ENCODE measurements around the gene TKTL2.
"Not testable (repeated sequence)": the region's sequence is repeated elsewhere in the genome, so short reads cannot be mapped to it uniquely, and the experiment has no call there.

TKTL2 gene

GRCh38 chr4:163473576-163473975 lies at the start of gene TKTL2:
TKTL2 (minus strand) TSS chr4:163473754; CDS start chr4:163473734, 20 bp downstream.
- DNase-seq: no peak

DNA sequence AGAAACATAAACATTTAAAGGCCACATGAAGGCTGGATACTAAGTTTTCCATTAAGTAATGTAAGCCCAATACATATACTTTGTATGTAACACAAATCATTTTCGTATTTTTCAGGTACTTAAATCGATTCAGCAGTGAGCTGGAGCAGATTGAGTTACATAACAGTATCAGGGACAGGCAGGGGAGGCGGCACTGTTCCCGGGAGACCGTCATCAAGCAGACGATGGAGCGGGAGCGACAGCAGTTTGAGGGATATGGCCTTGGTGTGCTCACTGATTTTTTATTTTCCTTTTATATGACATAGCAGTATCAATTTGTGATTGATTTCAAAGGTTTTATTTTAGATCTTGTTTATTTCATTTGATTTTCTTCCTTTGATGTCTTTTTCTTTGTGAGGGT lies 41.6 kb upstream of the TKTL2 start:
- no peak for DNase-seq

DNA sequence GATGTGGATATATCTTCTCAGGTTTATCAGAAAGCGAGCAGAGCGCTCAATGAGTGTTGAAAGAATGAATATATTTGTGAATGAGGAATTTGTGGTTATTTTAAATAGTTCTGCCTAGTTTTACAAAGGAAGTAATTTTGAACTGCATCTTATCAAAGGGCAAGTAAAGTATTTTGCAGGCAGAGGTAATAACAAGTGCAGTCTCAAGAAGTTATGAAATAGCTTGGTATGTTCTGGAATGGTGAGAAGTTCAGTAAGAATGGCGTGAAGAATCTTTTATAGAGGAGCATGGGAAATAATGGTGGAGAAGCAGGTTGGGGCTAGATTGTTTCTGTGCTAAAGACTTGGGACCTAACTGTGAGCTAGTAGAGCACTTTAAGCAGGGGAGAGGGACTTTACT lies 31.8 kb upstream of the TKTL2 start:
- DNase-seq: no peak

DNA sequence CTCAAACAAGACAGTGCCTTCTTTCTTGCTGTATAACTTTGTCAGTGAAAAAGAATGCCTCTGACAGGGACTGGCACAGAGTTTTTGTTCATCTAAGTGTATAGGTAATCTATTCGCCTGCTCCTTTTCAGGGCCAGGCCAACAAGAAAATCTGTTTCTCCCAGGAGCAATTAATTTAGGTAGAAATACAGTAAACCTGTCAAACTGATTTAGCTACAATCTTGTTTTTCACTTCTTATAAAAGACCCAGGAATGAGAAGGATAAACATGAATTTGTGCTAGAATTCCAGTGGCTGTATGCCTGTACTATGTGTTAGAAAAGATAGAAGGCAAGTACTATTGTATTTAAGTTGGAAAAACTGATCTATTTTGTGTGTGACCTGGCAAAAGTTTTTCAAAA lies 27.0 kb upstream of the TKTL2 start:
- no peak for DNase-seq

GRCh38 chr4:163495900-163496299 lies 22.3 kb upstream of the TKTL2 start:
- no peak for DNase-seq

DNA sequence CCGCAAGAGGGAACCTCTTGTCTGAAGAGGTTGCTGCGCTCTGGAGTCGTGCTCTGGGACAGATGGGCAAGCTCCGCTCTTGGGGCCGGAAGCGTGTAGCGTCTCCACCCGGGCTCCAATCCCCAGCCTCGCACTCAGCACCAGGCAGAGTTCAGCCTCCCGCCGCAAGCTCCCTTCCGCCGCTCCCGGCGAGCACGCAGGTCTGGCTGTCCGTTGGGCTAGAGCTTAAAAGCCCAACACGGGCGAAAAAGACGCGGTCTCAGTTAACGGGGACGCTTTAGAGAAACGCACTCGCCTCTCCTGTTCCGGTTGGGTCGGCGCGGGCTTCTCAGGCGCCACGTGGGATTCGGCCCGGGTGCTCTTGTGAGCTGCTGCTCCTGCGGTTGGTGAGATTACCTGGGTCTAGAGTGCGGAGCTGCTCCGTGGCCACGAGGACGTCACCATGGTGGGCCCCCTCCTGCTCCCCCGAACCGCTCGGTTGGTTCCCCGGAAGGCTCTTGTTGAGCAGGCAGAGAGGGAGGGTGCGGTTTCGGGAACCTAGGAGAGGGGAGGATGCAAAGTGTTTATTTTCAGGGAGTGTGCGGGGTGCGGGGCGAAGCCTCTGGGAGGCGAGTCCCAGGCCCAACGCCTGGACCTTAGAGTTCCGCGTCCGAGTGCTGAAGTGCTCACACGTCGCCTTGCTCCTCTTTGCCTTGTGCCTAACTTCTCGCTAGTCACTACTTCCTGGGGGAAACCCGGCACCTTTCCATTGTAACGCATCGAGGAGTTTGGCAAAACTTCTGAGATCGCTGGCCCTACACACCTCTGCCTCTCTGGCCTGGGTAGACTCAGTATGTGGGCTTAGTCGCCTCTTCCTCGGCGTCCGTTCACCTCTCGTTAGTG lies 21.0 kb upstream of the TKTL2 start, which contains the start of gene TMA16:
TMA16 (plus strand) TSS at position 331 of the 882 bp plus-strand sequence; CDS start at position 443, 112 bp downstream.
- DNase-seq: peak; percentile 52 to 68 (median 60)

DNA sequence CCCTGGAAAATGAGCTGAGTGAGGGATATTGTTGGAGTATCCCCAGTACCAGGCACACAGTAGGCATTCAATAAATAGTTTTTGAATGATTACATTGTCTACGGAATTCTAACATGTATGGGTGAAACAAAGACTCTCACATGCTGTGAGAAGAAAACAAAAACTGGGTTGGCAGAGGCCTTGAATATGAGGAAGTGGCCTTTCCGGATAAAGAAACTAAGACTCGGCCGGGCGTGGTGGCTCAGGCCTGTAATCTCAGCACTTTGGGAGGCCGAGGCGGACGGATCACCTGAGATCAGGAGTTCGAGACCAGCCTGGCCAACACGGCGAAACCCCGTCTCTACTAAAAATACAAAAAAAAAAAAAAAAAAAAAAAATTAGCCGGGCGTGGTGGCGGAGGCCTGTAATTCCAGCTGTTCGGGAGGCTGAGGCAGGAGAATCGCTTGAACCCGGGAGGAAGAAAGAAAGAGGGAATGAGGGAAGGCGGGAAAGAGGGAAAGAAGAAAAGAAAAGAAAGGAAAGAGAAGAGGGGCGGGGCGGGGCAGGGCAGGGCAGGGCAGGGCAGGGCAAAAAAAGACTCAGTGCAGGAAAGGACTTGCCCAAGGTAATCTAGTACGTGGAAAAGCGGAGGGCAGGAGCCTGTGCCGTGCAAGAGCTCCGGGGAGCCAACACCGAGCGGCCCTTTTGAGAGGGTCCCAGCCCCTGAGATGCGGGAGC lies 20.2 kb upstream of the TKTL2 start:
- no peak for DNase-seq

DNA sequence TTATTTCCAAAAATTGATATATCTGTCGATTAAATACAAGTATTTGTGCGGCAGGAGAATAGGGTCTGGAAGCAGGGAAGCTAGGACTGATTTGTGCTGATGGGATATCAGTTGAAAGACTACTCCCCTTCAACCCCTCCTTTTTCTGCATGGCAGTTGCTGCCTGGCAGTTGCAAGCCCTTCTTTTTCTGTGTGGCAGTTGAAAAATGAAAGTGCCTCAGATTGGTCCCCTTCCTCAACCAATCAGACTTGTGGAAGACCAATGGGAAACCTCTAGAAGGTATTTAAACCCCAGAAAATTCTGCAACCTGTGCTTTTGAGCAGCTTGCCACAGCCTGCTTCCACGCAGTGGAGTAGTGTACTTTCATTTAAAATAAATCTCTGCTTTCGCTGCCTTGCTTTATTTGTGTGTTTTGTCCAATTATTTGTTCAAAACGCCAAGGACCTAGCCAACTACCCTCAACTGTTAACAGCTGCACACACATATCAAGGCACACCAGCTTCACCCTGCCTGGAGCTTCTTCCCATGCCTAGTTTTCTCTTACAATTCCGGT lies 19.5 kb upstream of the TKTL2 start:
- no peak for DNase-seq

DNA sequence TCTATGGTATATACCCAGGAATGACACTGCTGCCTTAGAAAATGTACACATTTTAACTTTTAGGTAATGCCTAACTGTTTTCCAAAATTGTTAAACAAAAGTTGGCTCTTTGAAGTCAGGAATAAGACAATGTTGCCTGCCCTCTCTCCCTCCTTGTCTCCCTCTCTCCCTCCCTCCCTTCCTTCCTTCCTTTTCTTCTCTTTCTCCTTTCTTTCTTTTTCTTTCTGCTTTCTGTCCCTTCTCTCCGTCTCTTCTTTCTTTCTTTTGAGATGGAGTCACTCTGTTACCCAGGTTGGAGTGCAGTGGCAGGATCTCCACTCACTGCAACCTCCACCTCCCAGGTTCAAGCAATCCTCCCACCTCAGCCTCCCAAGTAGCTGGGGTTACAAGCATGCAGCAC lies 16.4 kb upstream of the TKTL2 start:
- no peak for DNase-seq

DNA sequence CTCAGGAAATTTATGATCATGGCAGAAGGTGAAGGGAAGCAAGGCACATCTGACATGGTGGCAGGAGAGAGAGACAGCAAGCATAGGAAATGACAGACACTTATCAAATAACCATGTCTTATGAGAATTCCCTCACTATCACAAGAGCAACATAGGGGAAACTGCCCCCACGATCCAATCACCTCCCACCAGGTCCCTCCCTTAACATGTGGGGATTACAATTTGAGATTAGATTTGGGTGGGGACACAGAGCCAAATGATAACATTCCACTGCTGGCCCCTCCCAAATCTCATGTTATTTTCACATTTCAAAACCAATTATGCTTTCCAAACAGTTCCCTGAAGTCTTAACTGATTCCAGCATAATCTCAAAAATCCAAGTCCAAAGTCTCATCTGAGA lies 12.8 kb upstream of the TKTL2 start:
- no peak for DNase-seq

DNA sequence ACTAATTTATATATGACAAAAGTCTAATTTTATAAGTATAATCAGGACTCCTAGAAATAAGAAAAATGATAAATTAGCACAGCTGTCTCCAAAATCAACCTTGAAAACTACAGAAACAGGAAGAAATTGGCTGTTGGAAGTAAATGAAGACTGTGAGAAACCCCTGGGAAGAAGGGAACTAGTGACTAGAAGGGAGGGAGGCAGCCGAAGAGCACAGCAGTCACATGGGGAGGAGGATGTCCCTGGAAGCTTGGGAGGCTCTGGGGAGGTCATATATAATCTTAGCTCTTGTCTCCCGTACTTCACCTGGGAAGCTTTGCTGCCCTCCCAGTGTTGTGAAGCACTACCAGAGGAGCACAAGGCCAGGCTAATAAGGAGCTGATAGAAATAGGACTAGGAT lies 12.0 kb upstream of the TKTL2 start:
- no peak for DNase-seq

- peak; percentile 9 to 36 (median 17) for DNase-seq
These were observed 11.4 kb upstream of the TKTL2 start for GRCh38 chr4:163484906-163485305.

DNA sequence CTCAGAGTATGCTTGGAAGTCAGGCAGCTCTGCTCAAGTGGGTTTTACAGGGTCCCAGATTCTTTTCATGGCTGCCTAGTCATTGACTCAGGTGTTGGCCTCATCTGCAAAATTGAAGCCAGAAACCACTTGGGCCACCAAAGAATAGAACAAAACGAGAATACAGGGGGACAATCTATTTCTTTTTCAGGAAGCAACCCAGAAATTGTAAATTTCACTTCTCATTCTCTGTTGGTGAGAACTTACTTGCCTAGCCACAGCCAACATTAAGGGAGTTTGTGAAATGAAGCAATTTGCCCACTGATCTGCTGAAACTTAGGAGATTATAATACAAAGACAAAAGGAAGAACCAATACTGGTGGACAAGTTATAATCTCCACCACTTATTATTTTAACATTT lies 8.6 kb upstream of the TKTL2 start:
- DNase-seq: no peak

DNA sequence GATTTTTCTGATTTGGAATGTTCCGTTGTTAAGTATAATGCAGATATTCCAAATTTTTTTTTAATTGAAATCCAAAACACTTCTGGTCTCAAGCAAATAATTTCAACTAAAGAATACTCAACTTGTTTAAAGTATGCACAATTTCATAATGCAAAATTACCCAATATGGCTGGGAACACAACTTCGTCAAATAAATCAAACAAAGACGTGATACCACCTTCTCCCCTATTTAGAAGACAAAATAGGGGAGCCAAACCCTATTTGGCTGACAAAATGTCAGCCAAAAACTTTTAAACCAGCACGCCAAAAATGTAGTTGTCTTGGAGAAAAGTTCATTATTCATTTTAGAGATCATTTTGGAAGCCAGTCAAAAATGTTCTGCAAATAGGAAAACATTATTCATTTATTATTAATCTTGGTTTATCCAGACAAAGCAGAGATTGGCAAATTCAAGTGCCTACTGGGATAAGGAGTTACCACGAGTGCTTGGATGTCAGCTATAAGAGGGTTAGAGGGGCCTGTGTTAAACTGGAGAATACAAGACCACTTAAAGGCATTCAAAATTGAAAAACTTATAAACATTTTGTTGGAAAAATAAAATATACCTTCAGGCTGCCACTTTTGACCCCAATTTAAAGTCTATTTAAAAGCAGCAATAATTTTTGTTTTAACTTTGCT lies 3.3 kb upstream of the TKTL2 start:
- no peak for DNase-seq

- no peak for DNase-seq
These were observed 473 bp upstream of the TKTL2 start for GRCh38 chr4:163474027-163474426.

DNA sequence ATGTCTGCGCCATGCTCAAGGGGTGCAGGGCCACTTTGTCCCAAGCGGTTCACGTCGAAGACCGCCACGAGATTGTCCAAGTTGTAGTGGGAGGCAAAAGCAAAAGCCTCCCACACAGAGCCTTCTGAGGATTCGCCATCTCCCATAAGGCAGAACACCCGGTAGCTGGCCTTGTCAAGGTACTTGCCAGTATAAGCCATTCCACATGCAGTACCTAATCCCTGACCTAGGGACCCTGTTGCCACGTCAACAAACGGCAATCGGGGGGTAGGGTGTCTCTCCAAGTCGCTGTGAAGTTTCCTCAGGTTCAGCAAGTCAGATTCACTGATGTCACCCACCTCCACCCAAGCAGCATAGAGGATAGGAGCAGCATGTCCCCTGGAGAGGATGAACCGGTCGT lies 424 bp downstream of the TKTL2 start:
- no peak for DNase-seq

DNA sequence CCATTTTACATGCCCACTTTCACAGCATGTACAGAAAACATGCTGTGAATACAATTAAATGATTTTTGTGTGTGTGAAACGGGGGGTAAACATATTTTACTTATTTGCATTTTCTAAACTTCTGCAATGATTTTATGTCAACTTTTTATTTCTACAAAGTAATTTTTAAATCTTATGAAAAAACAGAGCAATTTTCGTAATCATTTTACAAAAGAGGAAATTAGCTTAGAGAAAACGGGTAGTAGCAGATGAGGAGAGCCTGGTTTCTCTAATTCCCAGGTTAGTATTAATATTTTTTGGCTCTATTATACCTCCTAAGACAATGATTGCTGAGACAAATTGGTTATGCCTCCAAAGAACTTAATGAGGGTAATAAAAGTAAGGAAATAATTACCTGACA lies 3.2 kb downstream of the TKTL2 start:
- DNase-seq: no peak

DNA sequence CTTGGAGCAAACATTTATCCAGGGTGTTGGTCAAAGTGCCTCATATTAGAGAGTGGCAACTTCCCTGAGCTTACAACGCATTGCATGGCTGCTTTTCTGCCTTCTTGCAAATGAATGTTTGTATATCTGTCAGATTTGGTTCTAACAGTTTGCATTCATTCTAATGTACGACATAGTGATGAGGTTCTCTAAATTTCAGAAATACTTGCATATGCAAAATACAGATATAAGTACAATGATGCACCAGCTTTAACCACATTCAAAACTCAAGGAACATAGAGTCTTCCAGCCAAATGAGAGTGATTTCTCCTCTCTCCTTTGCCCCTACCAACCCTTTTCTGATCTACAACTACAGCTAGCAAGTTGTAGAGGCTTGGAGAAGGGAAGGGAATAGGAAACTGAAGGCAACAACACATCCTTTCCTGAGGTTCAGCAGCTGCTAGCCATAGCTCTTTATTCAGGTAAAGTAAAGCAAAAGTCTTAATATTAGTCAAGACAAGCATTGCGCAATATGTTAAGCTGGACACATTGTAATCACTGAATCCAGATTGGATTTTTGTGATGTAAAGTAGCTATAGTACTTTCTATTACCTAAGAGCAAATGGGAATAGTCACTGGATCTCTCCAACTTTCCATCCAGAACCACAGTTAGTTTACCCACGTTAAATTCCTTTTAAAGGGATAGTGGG lies 6.3 kb downstream of the TKTL2 start:
- no peak for DNase-seq

GRCh38 chr4:163462556-163462955 lies 11.0 kb downstream of the TKTL2 start:
- no peak for DNase-seq

GRCh38 chr4:163448540-163449203 lies 24.9 kb downstream of the TKTL2 start:
- no peak for DNase-seq

GRCh38 chr4:163447481-163447880 lies 26.1 kb downstream of the TKTL2 start:
- DNase-seq: no peak

GRCh38 chr4:163447023-163447422 lies 26.5 kb downstream of the TKTL2 start:
- DNase-seq: not testable (repeated sequence)

All from activated CD4-positive, CD25-positive, alpha-beta regulatory T cell (primary cell).